Trophoblast cell (in vitro differentiated cells and primary cell): ENCODE measurements around the gene SYNC.
"Not testable (repeated sequence)": the region's sequence is repeated elsewhere in the genome, so short reads cannot be mapped to it uniquely, and the experiment has no call there.

ENCODE experiments used
- DNase-seq, 2 donors: peaks; one replicate each; pipeline ENCODE4 v3.0.0-alpha.2; 2016
- H2AFZ ChIP-seq: 2 replicates; pipeline ENCODE4 v1.6.1; 2013; ENCODE audit warnings: low read length, moderate library complexity, mild to moderate bottlenecking; ENCODE audit not compliant: insufficient read depth, poor library complexity
- H2AK5ac ChIP-seq: 2 replicates; pipeline ENCODE4 v1.6.1; 2013; ENCODE audit warnings: mild to moderate bottlenecking, low read length
- H2BK120ac ChIP-seq: 2 replicates; pipeline ENCODE4 v1.6.1; 2013; ENCODE audit warnings: low read length, mild to moderate bottlenecking, moderate library complexity; ENCODE audit not compliant: insufficient read depth, poor library complexity
- H2BK12ac ChIP-seq: 2 replicates; pipeline ENCODE4 v1.6.1; 2013; ENCODE audit warnings: mild to moderate bottlenecking, low read length, moderate library complexity
- H2BK5ac ChIP-seq: 2 replicates; pipeline ENCODE4 v1.6.1; 2013; ENCODE audit warnings: low read length, low read depth, moderate library complexity, mild to moderate bottlenecking; ENCODE audit not compliant: poor library complexity
- H3K14ac ChIP-seq: 2 replicates; pipeline ENCODE4 v1.6.1; 2013; ENCODE audit warnings: mild to moderate bottlenecking, low read length
- H3K18ac ChIP-seq: 2 replicates; pipeline ENCODE4 v1.6.1; 2013; ENCODE audit warnings: mild to moderate bottlenecking, low read length
- H3K23ac ChIP-seq: 2 replicates; pipeline ENCODE4 v1.6.1; 2013; ENCODE audit warnings: low read length
- H3K27ac ChIP-seq: 2 replicates; pipeline ENCODE4 v1.5.1; 2013; ENCODE audit warnings: low read depth, mild to moderate bottlenecking, inconsistent platforms, low read length, moderate library complexity
- H3K27me3 ChIP-seq: 2 replicates; pipeline ENCODE4 v1.6.1; 2013; ENCODE audit warnings: inconsistent platforms, mild to moderate bottlenecking, low read length, moderate library complexity; ENCODE audit not compliant: insufficient read depth
- H3K36me3 ChIP-seq, 2 experiments: 1 replicate in 1 of 2; 2 replicates in 1 of 2; pipeline ENCODE4 v1.6.1; 2013; ENCODE audit warnings: low read length in 2 of 2, mild to moderate bottlenecking in 2 of 2, moderate library complexity in 1 of 2; ENCODE audit not compliant: insufficient read depth in 2 of 2, control insufficient read depth in 1 of 2
- H3K4ac ChIP-seq: 2 replicates; pipeline ENCODE4 v1.6.1; 2013; ENCODE audit warnings: low read depth, mild to moderate bottlenecking, low read length, moderate library complexity
- H3K4me1 ChIP-seq, 2 experiments: 1 replicate in 1 of 2; 2 replicates in 1 of 2; pipeline ENCODE4 v1.6.1; 2013; ENCODE audit warnings: low read length in 2 of 2, mild to moderate bottlenecking in 2 of 2, moderate library complexity in 1 of 2; ENCODE audit not compliant: insufficient read depth in 2 of 2, control insufficient read depth in 1 of 2
- H3K4me2 ChIP-seq: 2 replicates; pipeline ENCODE4 v1.6.1; 2013; ENCODE audit warnings: inconsistent platforms, mild to moderate bottlenecking, low read length, moderate library complexity
- H3K4me3 ChIP-seq: 2 replicates; pipeline ENCODE4 v1.5.1; 2013; ENCODE audit warnings: mild to moderate bottlenecking, low read depth, low read length, inconsistent platforms
- H3K79me1 ChIP-seq: one replicate; pipeline ENCODE4 v1.6.1; 2013; ENCODE audit warnings: low read length
- H3K79me2 ChIP-seq: 2 replicates; pipeline ENCODE4 v1.6.1; 2013; ENCODE audit warnings: low read length, mild to moderate bottlenecking; ENCODE audit not compliant: control insufficient read depth, insufficient read depth, poor library complexity
- H3K9ac ChIP-seq: 2 replicates; pipeline ENCODE4 v1.6.1; 2013; ENCODE audit warnings: mild to moderate bottlenecking, low read length
- H3K9me3 ChIP-seq: 2 replicates; pipeline ENCODE4 v1.6.1; 2013; ENCODE audit warnings: low read depth, mild to moderate bottlenecking, control low read depth, inconsistent platforms, low read length; ENCODE audit not compliant: insufficient read depth
- H4K12ac ChIP-seq: 2 replicates; pipeline ENCODE4 v1.6.1; 2013; ENCODE audit warnings: low read depth, mild to moderate bottlenecking, low read length, moderate library complexity
- H4K8ac ChIP-seq: 2 replicates; pipeline ENCODE4 v1.6.1; 2013; ENCODE audit warnings: low read depth, mild to moderate bottlenecking, low read length, moderate library complexity
- H4K91ac ChIP-seq: one replicate; pipeline ENCODE4 v1.6.1; 2013; ENCODE audit warnings: low read depth, mild to moderate bottlenecking, low read length, moderate library complexity
- whole genome bisulfite sequencing: extraction: QIAGEN DNeasy Blood & Tissue Kit; methylation state at CpG from one replicate; pipeline ENCODE4 v1.1.7; 2013; ENCODE audit warnings: missing lambda C conversion rate; ENCODE audit not compliant: insufficient read length, insufficient coverage; ENCODE audit errors: extremely low coverage; 5-methylcytosine and 5-hydroxymethylcytosine counted together

Gene SYNC

DNA sequence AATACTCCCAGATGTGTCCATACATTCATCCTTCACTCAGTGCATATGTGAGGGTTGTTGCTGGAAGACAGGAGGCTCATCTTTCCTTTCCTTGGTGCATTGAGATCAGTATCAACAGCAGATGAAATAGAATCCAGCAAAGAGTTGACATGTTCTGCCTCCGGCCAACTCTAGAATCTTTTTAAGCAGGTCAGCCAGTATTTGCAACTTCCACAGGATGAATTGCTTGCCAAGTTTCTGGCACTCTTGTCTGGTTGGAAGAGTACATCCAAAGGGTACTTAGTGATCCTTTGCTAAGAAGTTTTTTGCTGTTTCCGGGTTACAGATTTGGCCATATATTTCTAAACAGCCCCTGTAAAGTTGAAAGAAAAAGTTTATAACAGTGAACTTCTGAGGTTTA lies 21.1 kb downstream of the SYNC start:
- no peak for DNase-seq
- H3K36me3 ChIP-seq: peaks cover 13 to 46% of the 10 kb centered on the region in 2 experiments

DNA sequence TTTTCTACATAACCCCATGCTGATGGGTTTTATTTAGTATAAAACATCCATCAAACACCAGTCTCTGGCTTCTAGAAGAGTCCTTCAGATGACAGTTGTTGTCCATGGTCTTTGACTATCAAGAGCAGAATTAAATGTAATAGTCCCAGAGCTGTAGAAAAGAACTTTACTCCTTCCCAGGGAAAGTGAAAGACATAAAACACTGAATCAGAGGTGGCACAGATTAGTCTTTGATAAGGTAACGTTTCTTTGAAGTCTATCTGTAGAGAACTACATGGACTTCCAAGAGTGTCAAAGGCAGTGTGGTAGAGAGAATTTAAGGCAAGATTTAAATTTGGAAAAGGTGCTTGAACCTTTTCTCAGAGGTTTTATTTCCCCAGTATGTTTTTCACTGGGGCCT lies 21.9 kb downstream of the SYNC start:
- H2AFZ ChIP-seq: no peak overlapping the region
- H3K4me1 ChIP-seq: no peaks in the 10 kb centered on the region
- no peaks in the 10 kb centered on the region for H3K9me3 ChIP-seq
- H3K14ac ChIP-seq: no peak overlapping the region
- H3K36me3 ChIP-seq: peaks cover 17 to 46% of the 10 kb centered on the region in 2 experiments
- H3K4me3 ChIP-seq: no peak overlapping the region
- H3K9ac ChIP-seq: no peak overlapping the region
- no peak overlapping the region for H3K27ac ChIP-seq
- no peak overlapping the region for H4K91ac ChIP-seq
- no peak overlapping the region for H4K12ac ChIP-seq
- H2AK5ac ChIP-seq: no peak overlapping the region
- no peak overlapping the region for H3K23ac ChIP-seq
- no peak overlapping the region for H2BK120ac ChIP-seq
- no peak overlapping the region for H3K18ac ChIP-seq
- H3K27me3 ChIP-seq: no peaks in the 10 kb centered on the region
- no peaks in the 10 kb centered on the region for H3K79me2 ChIP-seq
- no peak overlapping the region for H3K4me2 ChIP-seq
- no peak overlapping the region for H2BK12ac ChIP-seq
- no peak overlapping the region for H4K8ac ChIP-seq
- H3K79me1 ChIP-seq: no peaks in the 10 kb centered on the region
- H2BK5ac ChIP-seq: no peak overlapping the region
- no peak for DNase-seq
- WGBS: no CpG with 5 or more reads among the region's 1 CpG
- H3K4ac ChIP-seq: no peak overlapping the region

More for the DNA sequence above, 21.1 kb downstream of the SYNC start:
- H2BK12ac ChIP-seq: no peak overlapping the region
- no CpG with 5 or more reads among the region's 2 CpGs for WGBS
- H3K4me2 ChIP-seq: no peak overlapping the region
- H2BK120ac ChIP-seq: no peak overlapping the region
- H3K79me1 ChIP-seq: no peaks in the 10 kb centered on the region
- H3K79me2 ChIP-seq: no peaks in the 10 kb centered on the region
- no peak overlapping the region for H3K18ac ChIP-seq
- H3K27ac ChIP-seq: no peak overlapping the region
- no peak overlapping the region for H4K91ac ChIP-seq
- H4K12ac ChIP-seq: no peak overlapping the region
- H2AFZ ChIP-seq: no peak overlapping the region
- H3K23ac ChIP-seq: no peak overlapping the region
- H3K27me3 ChIP-seq: no peaks in the 10 kb centered on the region
- H2AK5ac ChIP-seq: no peak overlapping the region
- H3K9ac ChIP-seq: no peak overlapping the region
- H3K14ac ChIP-seq: no peak overlapping the region
- H3K4me3 ChIP-seq: no peak overlapping the region
- H4K8ac ChIP-seq: no peak overlapping the region
- no peak overlapping the region for H2BK5ac ChIP-seq
- H3K4ac ChIP-seq: no peak overlapping the region
- no peaks in the 10 kb centered on the region for H3K9me3 ChIP-seq
- H3K4me1 ChIP-seq: no peaks in the 10 kb centered on the region

DNA sequence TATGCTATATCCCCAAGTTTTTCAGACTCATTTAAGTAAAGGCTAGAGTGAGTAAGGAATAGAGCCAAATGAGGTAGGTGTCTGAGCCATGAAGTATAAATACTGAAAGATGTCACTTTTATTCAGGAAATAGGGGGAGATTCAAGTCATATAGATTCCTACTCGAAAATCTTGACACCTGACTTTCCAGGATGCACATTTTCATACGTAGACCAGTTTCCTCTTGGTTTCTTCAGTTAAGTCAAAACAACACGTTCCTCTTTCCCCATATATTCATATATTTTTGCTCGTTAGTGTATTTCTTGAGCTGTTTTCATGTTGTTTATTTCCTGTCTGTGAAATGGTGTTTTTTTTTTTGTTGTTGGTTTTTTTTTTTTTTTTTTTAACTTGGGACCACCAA lies 22.6 kb downstream of the SYNC start:
- not testable (repeated sequence) for H3K27me3 ChIP-seq, H2BK12ac ChIP-seq, H3K79me2 ChIP-seq, H2BK5ac ChIP-seq, H4K91ac ChIP-seq, H4K8ac ChIP-seq, H3K18ac ChIP-seq, H3K4ac ChIP-seq, DNase-seq, H3K14ac ChIP-seq, H3K23ac ChIP-seq, H3K9me3 ChIP-seq, H3K4me1 ChIP-seq, H3K27ac ChIP-seq, H4K12ac ChIP-seq, H2AK5ac ChIP-seq, H3K9ac ChIP-seq, H3K4me3 ChIP-seq, H3K4me2 ChIP-seq, H2BK120ac ChIP-seq, H3K79me1 ChIP-seq, H2AFZ ChIP-seq
- peaks cover 22 to 43% of the 10 kb centered on the region in 2 experiments for H3K36me3 ChIP-seq
- no CpG with 5 or more reads among the region's 4 CpGs for WGBS

DNA sequence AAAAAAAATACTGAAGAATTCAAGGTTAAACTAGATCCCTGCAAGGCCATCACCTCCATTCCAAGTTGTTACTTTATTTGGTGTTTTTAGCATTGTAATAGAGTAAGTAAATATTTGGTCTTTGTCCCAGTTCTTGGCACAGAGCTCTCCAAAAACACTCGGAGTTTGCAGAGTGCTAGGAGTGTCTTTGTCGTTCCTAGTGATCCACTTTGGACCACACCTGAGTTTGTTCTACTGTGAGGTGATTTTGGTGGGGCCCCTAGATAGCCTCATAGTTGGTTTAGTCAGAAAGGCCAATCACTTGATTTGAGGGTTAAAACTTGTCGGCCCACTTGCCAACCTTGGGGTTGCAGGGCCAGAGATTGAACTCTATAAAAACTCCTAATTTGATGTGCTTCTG lies 25.6 kb downstream of the SYNC start:
- H3K9me3 ChIP-seq: no peaks in the 10 kb centered on the region
- no peak overlapping the region for H4K8ac ChIP-seq
- H2BK5ac ChIP-seq: no peak overlapping the region
- no peak overlapping the region for H3K18ac ChIP-seq
- H2BK120ac ChIP-seq: no peak overlapping the region
- H3K4ac ChIP-seq: no peak overlapping the region
- no peak for DNase-seq
- no peak overlapping the region for H3K4me3 ChIP-seq
- H3K9ac ChIP-seq: no peak overlapping the region
- H2BK12ac ChIP-seq: no peak overlapping the region
- no peak overlapping the region for H4K12ac ChIP-seq
- peaks cover 31 to 50% of the 10 kb centered on the region in 2 experiments for H3K36me3 ChIP-seq
- H4K91ac ChIP-seq: no peak overlapping the region
- no peak overlapping the region for H3K23ac ChIP-seq
- H3K79me1 ChIP-seq: no peaks in the 10 kb centered on the region
- H3K79me2 ChIP-seq: no peaks in the 10 kb centered on the region
- H2AFZ ChIP-seq: no peak overlapping the region
- no peak overlapping the region for H2AK5ac ChIP-seq
- H3K4me1 ChIP-seq: no peaks in the 10 kb centered on the region
- no peaks in the 10 kb centered on the region for H3K27me3 ChIP-seq
- no peak overlapping the region for H3K27ac ChIP-seq
- no peak overlapping the region for H3K14ac ChIP-seq
- no CpG with 5 or more reads among the region's 3 CpGs for WGBS
- H3K4me2 ChIP-seq: no peak overlapping the region
